Measurements from ENCODE around the gene ABHD14A.

- no peak for TF ChIP-seq CTCF (IDR thresholded peaks at IDR 0.05; ENCODE audit: insufficient read depth, low read depth, low read length)
- no peak for TF ChIP-seq EZH2 (IDR thresholded peaks at IDR 0.05; ENCODE audit: insufficient read depth, low read length)
Observed at GRCh38 chr3:51935886-51936755, 38.7 kb upstream of the ABHD14A start.

All from astrocyte (in vitro differentiated cells and primary cell).